ENCODE measurements around the gene ZSWIM9. TPM values are rescaled to one million over a fixed set of nuclear protein-coding genes. Genes with fewer than 3 reads are reported as not detected.

The ZSWIM9 gene
- total RNA-seq, 4 donors from 2014 or later: 4.0 to 15.2 (median 10.4) TPM

DNA sequence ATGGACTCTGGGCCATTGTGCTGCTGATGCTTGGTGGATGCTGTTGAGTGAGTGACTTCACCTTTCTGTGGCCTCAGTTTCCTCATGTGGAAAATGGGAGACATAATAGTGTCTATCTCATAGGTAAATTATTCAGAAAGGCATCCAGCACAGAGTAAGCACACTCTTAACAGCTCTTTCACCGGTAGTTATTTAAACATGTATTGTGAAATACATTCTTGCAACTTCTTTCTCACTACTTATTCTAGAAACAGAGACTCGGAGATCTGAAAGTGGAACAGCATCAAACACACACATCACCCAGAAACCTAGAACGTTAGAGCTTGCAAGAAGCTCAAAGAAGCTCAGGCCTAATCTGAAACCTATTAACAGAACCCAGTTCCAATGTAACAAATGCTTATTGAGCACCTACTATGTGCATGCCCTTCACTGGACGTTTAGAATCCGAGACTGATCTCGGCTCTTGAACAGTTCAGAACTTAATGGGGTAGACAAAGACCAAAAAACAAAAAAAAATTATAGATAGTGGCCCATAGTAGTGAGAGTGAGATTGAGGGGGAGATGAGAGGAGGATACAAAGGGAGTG lies 4.1 kb downstream of the ZSWIM9 start:
- intact Hi-C loops (cut with DNase I): no loop called here
- TF ChIP-seq, protein P1, sequence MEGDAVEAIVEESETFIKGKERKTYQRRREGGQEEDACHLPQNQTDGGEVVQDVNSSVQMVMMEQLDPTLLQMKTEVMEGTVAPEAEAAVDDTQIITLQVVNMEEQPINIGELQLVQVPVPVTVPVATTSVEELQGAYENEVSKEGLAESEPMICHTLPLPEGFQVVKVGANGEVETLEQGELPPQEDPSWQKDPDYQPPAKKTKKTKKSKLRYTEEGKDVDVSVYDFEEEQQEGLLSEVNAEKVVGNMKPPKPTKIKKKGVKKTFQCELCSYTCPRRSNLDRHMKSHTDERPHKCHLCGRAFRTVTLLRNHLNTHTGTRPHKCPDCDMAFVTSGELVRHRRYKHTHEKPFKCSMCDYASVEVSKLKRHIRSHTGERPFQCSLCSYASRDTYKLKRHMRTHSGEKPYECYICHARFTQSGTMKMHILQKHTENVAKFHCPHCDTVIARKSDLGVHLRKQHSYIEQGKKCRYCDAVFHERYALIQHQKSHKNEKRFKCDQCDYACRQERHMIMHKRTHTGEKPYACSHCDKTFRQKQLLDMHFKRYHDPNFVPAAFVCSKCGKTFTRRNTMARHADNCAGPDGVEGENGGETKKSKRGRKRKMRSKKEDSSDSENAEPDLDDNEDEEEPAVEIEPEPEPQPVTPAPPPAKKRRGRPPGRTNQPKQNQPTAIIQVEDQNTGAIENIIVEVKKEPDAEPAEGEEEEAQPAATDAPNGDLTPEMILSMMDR (IDR thresholded peaks at IDR 0.05): no peak
- TF ChIP-seq POLR2A (IDR thresholded peaks at IDR 0.05; ENCODE audit: low read depth): no peak
- TF ChIP-seq EP300 (IDR thresholded peaks at IDR 0.05): no peak
- no peak for TF ChIP-seq POLR2AphosphoS5 (IDR thresholded peaks at IDR 0.05)
- peaks cover 12 to 19% (median 18%) of the 10 kb centered on the region in 4 donors for H3K4me1 ChIP-seq
- no peak for DNase-seq (ENCODE audit: extremely low spot score)
- WGBS: 75% methylated on average over 6 of the region's 6 CpGs
- H3K27ac ChIP-seq (replicated peaks in 1 of 4): no peak overlapping the region
- H3K4me3 ChIP-seq: no peak overlapping the region
- no peaks in the 10 kb centered on the region for H3K27me3 ChIP-seq
- H3K36me3 ChIP-seq: peaks cover 0 to 52% (median 36%) of the 10 kb centered on the region in 4 donors
- no peaks in the 10 kb centered on the region for H3K9me3 ChIP-seq

DNA sequence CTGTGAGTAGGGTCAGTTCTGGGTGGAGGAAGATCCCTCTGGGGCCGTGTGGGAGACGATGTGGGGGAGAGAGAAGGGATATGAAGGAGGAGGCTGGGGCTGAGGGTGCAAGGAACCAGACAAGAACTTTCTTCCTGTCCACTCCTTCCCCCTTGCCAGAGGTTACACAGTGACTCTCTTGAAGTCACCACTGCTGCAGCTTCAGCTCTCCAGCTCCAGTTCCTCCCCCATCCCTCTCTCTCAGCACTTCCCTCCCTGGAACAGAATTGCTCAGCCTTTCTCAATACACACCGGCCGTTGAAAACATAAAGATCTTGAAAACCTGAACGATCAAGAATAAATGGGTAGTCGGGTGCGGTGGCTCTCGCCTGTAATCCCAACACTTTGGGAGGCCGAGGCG lies 5.1 kb downstream of the ZSWIM9 start:
- Histone ChIP-seq H3K27me3 (no peaks in the 10 kb centered on the region), H3K27ac (replicated peaks in 1 of 4) (no peak overlapping the region), H3K4me3 (no peak overlapping the region), H3K9me3 (no peaks in the 10 kb centered on the region), H3K4me1 (peaks cover 10 to 15% (median 13%) of the 10 kb centered on the region in 4 donors), H3K36me3 (peaks cover 0 to 60% (median 39%) of the 10 kb centered on the region in 4 donors)
- intact Hi-C loops (cut with DNase I): no loop called here
- 94% methylated on average over 10 of the region's 10 CpGs for WGBS
- TF ChIP-seq POLR2A (IDR thresholded peaks at IDR 0.05; ENCODE audit: low read depth): no peak
- TF ChIP-seq, protein P1 (IDR thresholded peaks at IDR 0.05): no peak
- TF ChIP-seq EP300 (IDR thresholded peaks at IDR 0.05): no peak
- no peak for TF ChIP-seq POLR2AphosphoS5 (IDR thresholded peaks at IDR 0.05)
- no peak for DNase-seq (ENCODE audit: extremely low spot score)

DNA sequence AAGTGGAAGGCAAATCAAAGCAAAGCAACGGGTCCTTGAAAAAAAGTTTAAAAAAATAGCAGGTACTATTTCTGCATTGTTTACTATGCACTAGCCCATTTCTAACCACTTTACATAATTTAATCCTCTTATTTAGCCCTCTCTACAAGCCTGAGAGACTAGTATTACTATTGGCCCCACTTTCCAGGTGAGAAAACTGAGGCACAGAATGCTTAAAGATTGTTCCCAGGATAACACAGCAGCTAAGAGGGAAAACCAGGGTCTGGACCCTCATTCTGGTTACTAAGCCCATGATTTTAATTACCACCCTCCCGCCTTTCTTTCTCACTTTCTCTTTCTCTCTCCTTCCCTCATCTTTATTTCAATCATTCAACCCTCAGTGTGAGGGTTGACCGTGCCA lies 5.7 kb downstream of the ZSWIM9 start:
- 80% methylated on average over 3 of the region's 3 CpGs for WGBS
- Histone ChIP-seq H3K4me3 (no peak overlapping the region), H3K27ac (replicated peaks in 1 of 4) (no peak overlapping the region), H3K27me3 (no peaks in the 10 kb centered on the region), H3K4me1 (peaks cover 5 to 10% (median 8%) of the 10 kb centered on the region in 4 donors), H3K36me3 (peaks cover 0 to 60% (median 41%) of the 10 kb centered on the region in 4 donors), H3K9me3 (peaks cover 0 to 4% (median under 1%) of the 10 kb centered on the region in 4 donors)
- DNase-seq (ENCODE audit: extremely low spot score): no peak
- TF ChIP-seq POLR2A (IDR thresholded peaks at IDR 0.05; ENCODE audit: low read depth) (no peak), EP300 (IDR thresholded peaks at IDR 0.05) (no peak), POLR2AphosphoS5 (IDR thresholded peaks at IDR 0.05) (no peak)
- TF ChIP-seq, protein P1 (IDR thresholded peaks at IDR 0.05): no peak
- intact Hi-C loops (cut with DNase I): no loop called here

DNA sequence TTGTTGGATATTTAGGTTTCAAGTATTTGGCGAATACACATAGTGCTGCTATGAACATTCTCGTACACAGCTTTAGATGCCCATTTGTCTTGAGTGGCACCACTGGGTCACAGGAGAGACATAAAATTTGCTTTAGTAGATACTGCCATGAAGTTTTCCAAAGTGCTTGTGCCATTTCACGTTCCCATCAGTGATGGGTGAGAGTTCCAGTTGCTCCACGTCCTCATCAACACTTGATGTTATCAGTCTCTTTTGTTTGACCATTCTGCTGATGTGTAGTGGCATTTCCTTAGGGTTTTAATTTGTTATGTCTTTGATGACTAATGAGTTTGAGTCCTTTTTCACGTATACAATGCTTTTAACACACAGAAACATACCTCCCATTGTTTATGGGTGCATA lies 11.0 kb downstream of the ZSWIM9 start:
- no peak overlapping the region for H3K4me3 ChIP-seq
- peaks cover 0 to 15% (median 9%) of the 10 kb centered on the region in 4 donors for H3K9me3 ChIP-seq
- DNase-seq (ENCODE audit: extremely low spot score): no peak
- 91% methylated on average over 5 of the region's 5 CpGs for WGBS
- no peaks in the 10 kb centered on the region for H3K27me3 ChIP-seq
- H3K4me1 ChIP-seq: no peaks in the 10 kb centered on the region
- TF ChIP-seq POLR2AphosphoS5 (IDR thresholded peaks at IDR 0.05): no peak
- TF ChIP-seq POLR2A (IDR thresholded peaks at IDR 0.05; ENCODE audit: low read depth): no peak
- TF ChIP-seq, protein P1 (IDR thresholded peaks at IDR 0.05): no peak
- no peak for TF ChIP-seq EP300 (IDR thresholded peaks at IDR 0.05)
- no peak overlapping the region for H3K27ac ChIP-seq (replicated peaks in 1 of 4)
- intact Hi-C loops (cut with DNase I): no loop called here
- H3K36me3 ChIP-seq: peaks cover 6 to 23% (median 13%) of the 10 kb centered on the region in 4 donors

DNA sequence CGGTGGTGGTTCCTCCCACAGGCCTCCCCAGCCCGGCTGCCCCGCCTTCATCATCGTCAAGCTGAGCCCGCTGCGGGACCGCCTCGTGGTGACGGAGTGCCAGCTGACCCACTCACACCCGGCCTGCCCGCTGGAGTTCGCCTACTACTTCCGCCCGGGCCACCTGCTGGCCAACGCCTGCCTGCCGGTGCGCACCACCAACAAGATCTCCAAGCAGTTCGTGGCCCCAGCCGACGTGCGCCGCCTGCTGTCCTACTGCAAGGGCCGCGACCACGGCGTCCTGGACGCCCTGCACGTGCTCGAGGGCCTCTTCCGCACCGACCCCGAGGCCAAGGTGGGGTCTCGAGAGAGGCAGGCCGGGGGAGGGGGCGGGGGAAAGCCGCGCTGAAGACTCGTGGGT lies 12.0 kb downstream of the ZSWIM9 start:
- WGBS: 92% methylated on average over 38 of the region's 38 CpGs

More for the DNA sequence above, 12.0 kb downstream of the ZSWIM9 start:
- no peaks in the 10 kb centered on the region for H3K27me3 ChIP-seq
- H3K4me3 ChIP-seq: no peak overlapping the region
- TF ChIP-seq, protein P1 (IDR thresholded peaks at IDR 0.05): no peak
- TF ChIP-seq POLR2A (IDR thresholded peaks at IDR 0.05; ENCODE audit: low read depth): no peak
- no peak for TF ChIP-seq EP300 (IDR thresholded peaks at IDR 0.05)
- TF ChIP-seq POLR2AphosphoS5 (IDR thresholded peaks at IDR 0.05): no peak
- no peak overlapping the region for H3K27ac ChIP-seq (replicated peaks in 1 of 4)
- DNase-seq (ENCODE audit: extremely low spot score): no peak
- peaks cover 6 to 26% (median 17%) of the 10 kb centered on the region in 4 donors for H3K36me3 ChIP-seq
- intact Hi-C loops (cut with DNase I): no loop called here
- no peaks in the 10 kb centered on the region for H3K4me1 ChIP-seq
- peaks cover 0 to 15% (median 9%) of the 10 kb centered on the region in 4 donors for H3K9me3 ChIP-seq
